DOHH2 (cell line): Measurements from ENCODE around the gene LDHA.

ENCODE experiments used
- H3F3A ChIP-seq: fragments of 200-600 bp; sonication (generic), shearing (Covaris generic); 2 replicates; pipeline ENCODE4 v1.6.0; 2016; ENCODE audit warnings: antibody characterized with exemption, mild to moderate bottlenecking; ENCODE audit not compliant: control insufficient read depth, insufficient read depth
- H3K27ac ChIP-seq: fragments of 200-600 bp; sonication (generic); 2 replicates; pipeline ENCODE4 v1.5.1; 2014; ENCODE audit warnings: low read depth, mild to moderate bottlenecking, low read length, moderate library complexity
- H3K27me3 ChIP-seq: fragments of 200-600 bp; sonication (generic); 2 replicates; pipeline ENCODE4 v1.6.1; 2014; ENCODE audit warnings: mild to moderate bottlenecking, low read length, mixed read lengths; ENCODE audit not compliant: control insufficient read depth
- H3K36me3 ChIP-seq: fragments of 200-600 bp; sonication (generic); 2 replicates; pipeline ENCODE4 v1.6.1; 2014; ENCODE audit warnings: mild to moderate bottlenecking, low read length, moderate library complexity, mixed read lengths; ENCODE audit not compliant: control insufficient read depth
- H3K4me1 ChIP-seq: fragments of 200-600 bp; sonication (generic); 2 replicates; pipeline ENCODE4 v1.6.1; 2014; ENCODE audit warnings: mild to moderate bottlenecking, low read length, mixed read lengths; ENCODE audit not compliant: control insufficient read depth
- H3K4me2 ChIP-seq: fragments of 200-600 bp; sonication (generic); 2 replicates; pipeline ENCODE4 v1.6.0; 2014; ENCODE audit warnings: mild to moderate bottlenecking, low read length, moderate library complexity
- H3K4me3 ChIP-seq: fragments of 200-600 bp; sonication (generic); 2 replicates; pipeline ENCODE4 v1.5.1; 2014; ENCODE audit warnings: mild to moderate bottlenecking, low read length, mixed read lengths
- H3K79me2 ChIP-seq: fragments of 200-600 bp; sonication (generic); 2 replicates; pipeline ENCODE4 v1.6.1; 2014; ENCODE audit warnings: mild to moderate bottlenecking, low read length, mixed read lengths; ENCODE audit not compliant: control insufficient read depth
- H3K9me2 ChIP-seq: fragments of 200-600 bp; sonication (generic); replicated peaks from 2 replicates; pipeline ENCODE4 v1.6.1; 2014; ENCODE audit warnings: mild to moderate bottlenecking, low read length, mixed read lengths; ENCODE audit not compliant: control insufficient read depth
- H3K9me3 ChIP-seq: fragments of 200-600 bp; sonication (generic); 2 replicates; pipeline ENCODE4 v1.6.1; 2014; ENCODE audit warnings: antibody characterized with exemption, low read length, mixed read lengths; ENCODE audit not compliant: control insufficient read depth, insufficient read depth
- H4K20me1 ChIP-seq: fragments of 200-600 bp; sonication (generic); 2 replicates; pipeline ENCODE4 v1.6.0; 2014; ENCODE audit warnings: low read depth, mild to moderate bottlenecking, antibody characterized with exemption, low read length, moderate library complexity; ENCODE audit not compliant: control insufficient read depth, insufficient read depth
- EZH2phosphoT487 ChIP-seq: fragments of 200-600 bp; sonication (generic); IDR thresholded peaks from 2 replicates; pipeline ENCODE4 v1.6.1; 2017; ENCODE audit warnings: borderline replicate concordance, mild to moderate bottlenecking, antibody characterized with exemption, low read length, moderate library complexity, mixed read lengths
- TF ChIP-seq, protein P1 (sequence below): fragments of 200-600 bp; sonication (generic); IDR thresholded peaks from one replicate; pipeline ENCODE4 v1.5.1; 2014; ENCODE audit warnings: antibody characterized with exemption, mild to moderate bottlenecking, low read depth, low read length; ENCODE audit not compliant: poor library complexity, severe bottlenecking

Gene LDHA

DNA sequence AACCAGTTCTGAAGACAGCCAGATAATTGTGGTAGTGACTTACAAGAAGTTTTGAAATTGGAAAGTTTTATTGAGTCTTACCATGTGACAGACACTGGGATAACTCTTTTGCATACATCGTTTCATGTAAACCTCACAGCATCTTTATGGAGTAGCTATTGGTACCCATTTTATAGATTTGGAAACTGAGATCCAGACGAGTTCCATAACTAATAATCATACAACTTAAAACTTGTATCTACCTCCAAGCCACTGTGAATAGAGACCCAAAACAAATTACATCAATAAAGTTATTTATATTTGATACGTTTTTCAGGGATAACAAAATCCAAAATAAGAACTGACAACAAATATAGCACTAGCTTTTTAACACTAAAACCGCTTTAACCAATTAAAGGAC, 35.7 kb upstream of the LDHA start:
- Histone ChIP-seq H3K4me2 (no peak overlapping the region), H3K4me3 (no peak overlapping the region), H3K9me3 (no peaks in the 10 kb centered on the region), H3K9me2 (no peaks in the 10 kb centered on the region), H3K79me2 (no peaks in the 10 kb centered on the region), H4K20me1 (no peaks in the 10 kb centered on the region), H3K27me3 (no peaks in the 10 kb centered on the region), H3K27ac (no peak overlapping the region), H3K36me3 (peaks cover 73% of the 10 kb centered on the region), H3F3A (no peaks in the 10 kb centered on the region), H3K4me1 (no peaks in the 10 kb centered on the region)
- no peak for TF ChIP-seq EZH2phosphoT487
- TF ChIP-seq, protein P1, sequence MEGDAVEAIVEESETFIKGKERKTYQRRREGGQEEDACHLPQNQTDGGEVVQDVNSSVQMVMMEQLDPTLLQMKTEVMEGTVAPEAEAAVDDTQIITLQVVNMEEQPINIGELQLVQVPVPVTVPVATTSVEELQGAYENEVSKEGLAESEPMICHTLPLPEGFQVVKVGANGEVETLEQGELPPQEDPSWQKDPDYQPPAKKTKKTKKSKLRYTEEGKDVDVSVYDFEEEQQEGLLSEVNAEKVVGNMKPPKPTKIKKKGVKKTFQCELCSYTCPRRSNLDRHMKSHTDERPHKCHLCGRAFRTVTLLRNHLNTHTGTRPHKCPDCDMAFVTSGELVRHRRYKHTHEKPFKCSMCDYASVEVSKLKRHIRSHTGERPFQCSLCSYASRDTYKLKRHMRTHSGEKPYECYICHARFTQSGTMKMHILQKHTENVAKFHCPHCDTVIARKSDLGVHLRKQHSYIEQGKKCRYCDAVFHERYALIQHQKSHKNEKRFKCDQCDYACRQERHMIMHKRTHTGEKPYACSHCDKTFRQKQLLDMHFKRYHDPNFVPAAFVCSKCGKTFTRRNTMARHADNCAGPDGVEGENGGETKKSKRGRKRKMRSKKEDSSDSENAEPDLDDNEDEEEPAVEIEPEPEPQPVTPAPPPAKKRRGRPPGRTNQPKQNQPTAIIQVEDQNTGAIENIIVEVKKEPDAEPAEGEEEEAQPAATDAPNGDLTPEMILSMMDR: no peak

DNA sequence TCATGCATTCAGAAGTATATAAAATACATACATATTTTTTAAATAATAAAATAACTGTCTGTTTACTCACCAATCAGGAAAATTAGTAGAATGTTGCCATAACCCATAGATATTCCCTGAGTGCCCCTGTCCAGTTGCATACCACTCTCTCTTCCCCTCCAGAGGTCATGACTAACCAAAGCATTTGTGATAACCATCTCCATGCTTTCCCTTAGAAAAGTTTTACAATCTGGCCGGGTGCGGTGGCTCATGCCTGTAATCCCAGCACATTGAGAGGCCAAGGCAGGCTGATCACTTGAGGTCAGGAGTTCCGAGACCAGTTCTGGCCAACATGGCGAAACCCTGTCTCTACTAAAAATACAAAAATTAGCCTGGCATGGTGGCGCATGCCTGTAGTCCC, 33.2 kb upstream of the LDHA start:
- H3K4me1 ChIP-seq: no peaks in the 10 kb centered on the region
- no peaks in the 10 kb centered on the region for H3K27me3 ChIP-seq
- H3K79me2 ChIP-seq: no peaks in the 10 kb centered on the region
- H3K27ac ChIP-seq: no peak overlapping the region
- peaks cover 74% of the 10 kb centered on the region for H3K36me3 ChIP-seq
- H4K20me1 ChIP-seq: no peaks in the 10 kb centered on the region
- no peaks in the 10 kb centered on the region for H3F3A ChIP-seq
- no peak overlapping the region for H3K4me3 ChIP-seq
- no peaks in the 10 kb centered on the region for H3K9me3 ChIP-seq
- no peaks in the 10 kb centered on the region for H3K9me2 ChIP-seq
- no peak for TF ChIP-seq EZH2phosphoT487
- TF ChIP-seq, protein P1: no peak
- no peak overlapping the region for H3K4me2 ChIP-seq

DNA sequence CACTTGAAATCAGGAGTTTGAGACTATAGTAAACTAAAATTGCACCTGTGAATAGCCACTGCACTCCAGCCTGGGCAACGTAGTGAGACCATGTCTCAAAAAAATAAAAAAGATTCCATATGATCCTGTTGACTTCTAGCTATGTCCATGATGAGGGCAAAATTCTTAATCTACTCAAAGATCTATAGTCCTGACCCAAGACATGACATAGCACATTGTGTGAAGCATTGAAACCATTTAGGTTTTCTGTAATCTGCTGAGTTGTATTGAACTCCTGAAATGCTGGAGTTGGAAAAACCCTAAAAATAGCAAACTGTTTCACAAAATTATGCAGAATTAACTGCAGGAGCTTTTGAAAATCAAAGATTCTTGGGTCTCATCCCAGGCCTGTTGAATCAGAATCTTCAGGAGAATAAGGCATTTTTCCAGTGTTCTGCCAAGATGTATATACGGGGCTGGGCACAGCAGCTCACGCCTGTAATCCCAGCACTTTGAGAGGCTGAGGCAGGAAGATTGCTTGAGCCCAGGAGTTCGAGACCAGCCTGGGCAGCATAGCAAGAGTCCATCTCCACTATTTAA, 29.8 kb upstream of the LDHA start:
- Histone ChIP-seq H4K20me1 (no peaks in the 10 kb centered on the region), H3F3A (no peaks in the 10 kb centered on the region), H3K4me2 (no peak overlapping the region), H3K4me3 (no peak overlapping the region), H3K27me3 (no peaks in the 10 kb centered on the region), H3K9me2 (no peaks in the 10 kb centered on the region), H3K9me3 (no peaks in the 10 kb centered on the region), H3K79me2 (no peaks in the 10 kb centered on the region), H3K4me1 (no peaks in the 10 kb centered on the region), H3K27ac (no peak overlapping the region), H3K36me3 (peaks cover 64% of the 10 kb centered on the region)
- TF ChIP-seq, protein P1: no peak
- TF ChIP-seq EZH2phosphoT487: no peak
